Activated CD8-positive, alpha-beta memory T cell treated with anti-CD3 and anti-CD28 coated beads, Interleukin-2, amount 50 U/mL, for 24 hours (primary cell): ENCODE measurements around the gene KLK1.

Experiments used
- DNase-seq: peaks from one replicate; pipeline ENCODE4 v3.0.0-alpha.2; 2020; ENCODE audit errors: extremely low read depth

Gene KLK1

DNA sequence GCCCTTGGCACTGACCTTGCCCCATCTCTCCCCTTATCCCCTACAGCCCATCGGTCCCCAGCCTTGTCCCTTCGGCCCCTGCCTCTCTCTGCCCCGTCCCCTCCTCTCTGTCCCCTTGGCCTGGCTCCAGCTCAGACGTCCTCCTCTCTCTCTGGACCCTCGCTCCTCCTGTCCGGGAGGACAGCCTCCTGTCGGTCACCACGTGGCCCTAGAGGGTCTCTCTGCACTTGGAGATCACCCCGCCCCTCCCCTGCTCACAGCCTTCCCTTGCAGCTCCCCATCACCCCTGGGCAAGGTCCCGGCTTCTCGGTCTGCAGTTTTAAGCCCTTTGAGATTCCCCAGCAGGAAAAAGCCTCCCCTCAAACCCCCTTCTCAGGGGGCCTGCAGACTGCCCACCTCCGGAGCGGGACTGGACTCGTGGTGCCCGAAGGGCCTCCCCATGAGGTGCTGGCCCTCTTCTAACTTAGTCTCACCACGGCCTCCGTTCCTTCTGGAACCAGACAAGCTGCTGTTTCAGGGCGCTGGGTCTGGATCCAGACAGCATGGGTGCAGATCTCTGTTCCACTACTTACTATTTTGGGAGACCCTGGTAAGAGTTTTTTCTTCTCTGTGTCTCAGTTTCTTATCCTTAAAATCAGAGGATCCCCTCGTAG lies 13.1 kb upstream of the KLK1 start:
- no peak for DNase-seq

DNA sequence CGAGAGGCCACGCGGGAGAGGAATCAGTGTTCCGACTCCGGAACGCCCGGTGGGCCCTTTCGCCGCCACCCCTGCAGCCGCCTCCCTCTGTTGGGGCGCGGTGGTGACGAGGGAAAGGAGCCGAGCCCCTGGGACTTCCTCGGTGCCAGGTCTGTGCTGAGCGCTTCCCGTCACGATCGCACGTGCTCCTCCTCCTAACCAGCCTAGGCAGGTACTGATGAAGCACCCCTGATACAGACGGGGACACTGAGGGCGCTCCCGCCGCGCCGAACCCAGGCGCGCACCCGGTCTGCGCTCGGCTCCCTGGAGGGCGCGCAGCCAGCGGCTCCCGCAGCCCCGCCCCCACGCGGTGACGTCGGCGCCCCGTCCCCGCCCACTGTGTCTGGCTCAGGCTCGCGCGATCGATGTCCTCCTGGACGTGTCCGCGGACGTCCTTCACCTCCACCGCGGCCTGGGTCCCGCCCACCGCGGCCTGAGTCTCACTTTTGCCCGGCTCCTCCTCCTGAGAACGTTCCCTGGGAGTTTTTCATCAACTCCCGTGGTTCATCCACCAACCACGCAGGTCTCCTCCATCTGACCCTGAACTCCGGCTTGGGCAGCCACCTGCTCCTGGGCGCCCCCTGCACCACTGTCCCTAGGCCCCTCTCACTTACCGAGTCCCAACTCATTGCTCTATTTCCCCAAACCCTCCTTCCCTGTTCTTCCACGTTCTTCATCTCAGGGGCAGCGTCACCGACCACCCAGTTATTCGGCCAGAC lies 12.4 kb upstream of the KLK1 start:
- peak; percentile 26 for DNase-seq

DNA sequence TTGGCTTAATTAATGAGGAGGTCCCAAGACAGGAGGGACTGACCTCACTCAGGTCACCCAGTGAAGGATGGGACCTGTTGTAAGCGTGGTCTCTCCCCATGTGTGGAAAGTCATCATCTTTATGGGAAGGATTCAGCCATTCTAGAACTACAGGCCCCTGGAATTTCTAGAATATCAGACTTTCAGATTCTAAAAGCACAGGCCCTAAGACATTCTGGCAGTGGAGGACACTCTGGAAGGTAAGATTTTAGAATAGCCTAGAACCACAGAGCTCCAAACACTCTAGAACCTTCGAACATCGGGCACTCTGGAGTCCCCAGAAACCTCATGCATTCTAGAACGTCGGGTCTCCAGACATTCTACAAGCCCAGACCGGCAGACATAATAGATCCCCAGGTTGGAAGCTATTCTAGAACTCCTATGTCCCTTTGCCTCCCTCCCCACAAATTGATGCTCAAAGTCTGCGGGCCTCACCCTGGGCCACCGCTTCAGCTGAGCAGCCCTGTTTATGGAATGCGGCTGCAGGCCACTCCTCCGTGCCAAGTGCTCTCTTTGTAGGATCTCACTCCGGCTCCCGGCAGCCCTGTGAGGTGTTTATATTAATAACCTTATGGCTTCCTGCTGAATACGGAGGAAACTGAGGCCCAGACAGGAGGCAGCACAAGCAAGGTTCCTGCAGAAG lies 11.7 kb upstream of the KLK1 start:
- no peak for DNase-seq

DNA sequence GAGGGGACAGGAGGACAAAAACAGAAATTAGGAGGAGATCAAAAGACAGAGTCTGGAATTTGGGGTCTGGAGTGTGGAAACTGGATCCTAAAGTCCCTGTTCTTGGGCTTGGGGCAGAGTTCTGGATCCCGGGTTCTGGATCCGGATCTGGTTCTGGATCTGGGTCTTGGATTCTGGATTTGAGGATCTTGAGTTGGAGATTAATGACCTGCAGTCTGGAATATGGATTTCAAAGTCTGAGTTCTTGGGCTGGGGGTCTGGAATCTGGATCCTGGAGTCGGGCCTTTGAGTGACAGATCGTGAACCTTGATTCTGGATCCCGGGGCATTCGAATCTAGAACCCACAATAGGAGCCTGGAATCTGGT lies 10.2 kb upstream of the KLK1 start:
- no peak for DNase-seq

DNA sequence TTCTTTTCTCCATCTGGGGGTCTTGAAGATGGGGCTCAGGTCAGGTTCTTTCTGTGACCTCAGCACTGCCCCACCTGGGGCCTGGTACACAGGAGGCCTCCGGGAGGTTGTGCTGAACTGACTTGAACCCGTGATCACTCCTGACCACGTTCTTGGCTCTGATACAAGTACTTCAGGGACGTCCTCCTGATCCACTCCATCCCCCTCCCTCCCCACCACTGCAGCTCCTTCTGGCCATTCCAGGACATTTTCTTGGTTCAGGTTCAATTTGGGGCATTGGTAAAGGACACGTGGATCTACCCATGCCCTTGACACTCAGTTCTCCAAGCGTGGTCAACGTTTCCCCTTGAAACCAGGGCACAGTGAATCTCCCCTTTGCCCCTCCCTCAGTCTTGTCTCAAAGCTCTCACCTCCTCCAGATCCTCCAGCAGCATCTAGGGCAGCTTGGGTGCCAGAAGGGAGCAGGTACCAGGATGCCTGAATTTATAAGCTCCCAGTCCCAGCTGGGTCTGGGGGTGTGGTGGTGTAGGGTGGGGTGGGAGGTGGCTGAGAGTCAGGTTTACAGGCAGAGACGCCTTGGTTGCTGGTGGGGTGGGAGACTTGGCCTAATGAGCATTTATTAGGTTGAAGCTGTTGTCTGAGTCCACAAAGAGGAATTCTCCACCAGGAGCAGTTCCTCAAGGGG lies 9.7 kb upstream of the KLK1 start, which contains the start of gene KLK15:
Gene KLK15, minus strand, starts transcription at position 458 of the 685 bp plus-strand sequence. CDS start 2,082 bp downstream, outside the sequence.
- DNase-seq = no peak

DNA sequence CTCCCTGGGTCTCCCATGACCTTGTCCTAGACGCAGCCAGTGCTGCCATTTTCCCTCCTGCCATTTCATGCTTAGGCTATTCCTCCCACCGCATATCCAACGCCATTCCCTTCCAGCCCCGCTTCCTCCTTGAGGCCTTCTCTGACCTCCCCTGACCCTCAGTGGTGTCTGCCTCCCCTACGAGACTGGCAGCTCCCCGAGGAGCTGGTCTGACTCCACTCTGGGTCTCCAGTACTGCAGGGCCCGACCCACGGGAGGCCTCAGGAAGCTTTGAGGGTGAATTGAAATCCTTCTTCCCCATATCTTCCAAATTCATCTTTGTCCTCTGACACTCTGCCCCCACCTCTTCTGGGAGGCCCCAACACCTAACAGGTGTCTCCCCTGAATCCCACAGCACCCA lies 9.1 kb upstream of the KLK1 start:
- no peak for DNase-seq

DNA sequence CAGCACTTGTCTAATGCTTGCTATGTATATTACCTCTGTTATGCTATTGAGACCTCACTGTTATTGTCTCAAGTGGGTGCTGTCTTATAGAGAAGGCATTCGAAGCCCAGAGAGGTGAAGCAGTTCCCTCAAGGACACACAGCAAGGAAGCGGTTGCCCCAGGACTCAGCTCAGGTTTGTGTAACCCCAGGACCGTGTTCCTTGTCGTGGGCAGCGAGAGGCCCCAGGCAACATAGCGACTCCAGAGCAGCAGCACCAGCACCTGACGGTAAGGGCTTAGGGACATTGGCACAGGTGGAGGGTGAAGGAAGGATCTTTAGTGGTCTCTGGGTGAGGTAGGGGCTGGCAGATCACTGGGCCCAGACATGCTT lies 7.4 kb upstream of the KLK1 start:
- DNase-seq = no peak

DNA sequence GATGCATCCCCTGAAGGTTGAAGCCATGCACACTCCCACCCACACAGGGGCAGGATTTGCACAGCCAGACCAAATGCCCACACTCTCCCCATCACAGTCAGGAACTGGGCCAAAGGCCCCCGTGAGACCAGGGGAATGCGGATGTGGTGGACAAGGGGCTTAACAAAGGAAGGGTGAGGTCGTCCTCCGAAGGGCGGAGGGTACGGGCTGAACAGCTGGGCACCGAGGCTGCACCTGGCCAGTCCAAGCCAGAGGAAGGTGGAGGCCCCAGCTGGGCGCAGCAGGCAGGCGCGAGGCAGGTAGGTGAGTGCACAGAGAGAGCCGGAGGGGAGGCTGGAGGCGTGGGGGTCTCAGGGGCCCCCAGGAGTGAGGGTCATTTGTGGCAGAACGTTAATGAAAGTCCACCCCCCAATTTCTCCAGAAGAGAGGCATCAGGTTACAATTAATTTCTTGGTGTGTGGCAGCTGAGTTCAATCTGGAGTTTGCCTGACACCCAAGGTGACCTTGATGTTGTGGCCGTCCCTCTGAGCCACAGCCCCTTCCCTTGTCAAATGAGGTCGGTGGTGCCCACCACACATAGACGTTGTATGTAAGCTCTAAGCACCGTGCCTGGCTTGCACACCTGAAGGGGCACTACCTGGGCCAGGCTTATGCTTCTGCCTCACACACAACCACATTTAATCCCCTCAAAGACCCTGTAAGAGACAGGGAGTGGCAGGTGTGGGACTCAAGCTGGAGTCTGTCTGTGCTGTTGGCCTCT lies 6.9 kb upstream of the KLK1 start:
- DNase-seq = no peak

DNA sequence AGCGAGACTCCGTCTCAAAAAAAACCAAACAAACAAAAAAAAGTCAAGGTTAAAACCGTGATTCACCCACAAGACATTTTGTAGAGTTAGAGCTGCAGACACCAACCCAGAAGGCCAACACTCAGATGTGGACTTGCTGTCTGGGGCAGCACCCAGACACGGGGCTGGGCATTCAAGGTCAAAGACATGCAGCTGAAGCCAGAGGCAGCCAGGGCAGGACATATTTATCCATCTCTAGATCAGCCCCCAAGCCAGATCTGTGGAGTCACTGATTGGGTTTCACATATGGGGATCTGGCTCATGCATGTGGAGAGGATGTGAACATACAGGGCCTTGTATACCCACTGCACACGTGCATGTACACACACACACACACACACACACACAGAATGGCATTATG lies 6.2 kb upstream of the KLK1 start:
- no peak for DNase-seq

DNA sequence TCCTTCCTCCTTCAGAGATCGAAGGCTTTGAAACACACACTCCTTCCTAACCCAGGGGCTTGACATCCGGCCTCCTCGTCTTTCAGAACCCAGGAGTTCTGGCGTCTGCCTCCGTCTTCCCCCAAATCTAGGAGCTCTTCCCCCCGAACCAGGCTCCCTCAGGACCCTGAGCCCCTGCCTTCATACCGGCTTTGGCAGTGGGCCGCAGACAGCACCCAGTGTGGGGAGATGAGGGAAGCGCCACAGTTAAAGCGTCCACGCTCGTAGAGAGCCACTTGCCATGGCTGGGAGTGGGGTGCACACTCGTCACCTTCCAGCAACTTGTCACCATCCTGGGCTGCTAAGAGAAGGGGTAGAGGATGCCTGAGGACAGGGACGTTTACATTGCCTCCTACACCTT lies 3.9 kb upstream of the KLK1 start:
- DNase-seq = no peak

DNA sequence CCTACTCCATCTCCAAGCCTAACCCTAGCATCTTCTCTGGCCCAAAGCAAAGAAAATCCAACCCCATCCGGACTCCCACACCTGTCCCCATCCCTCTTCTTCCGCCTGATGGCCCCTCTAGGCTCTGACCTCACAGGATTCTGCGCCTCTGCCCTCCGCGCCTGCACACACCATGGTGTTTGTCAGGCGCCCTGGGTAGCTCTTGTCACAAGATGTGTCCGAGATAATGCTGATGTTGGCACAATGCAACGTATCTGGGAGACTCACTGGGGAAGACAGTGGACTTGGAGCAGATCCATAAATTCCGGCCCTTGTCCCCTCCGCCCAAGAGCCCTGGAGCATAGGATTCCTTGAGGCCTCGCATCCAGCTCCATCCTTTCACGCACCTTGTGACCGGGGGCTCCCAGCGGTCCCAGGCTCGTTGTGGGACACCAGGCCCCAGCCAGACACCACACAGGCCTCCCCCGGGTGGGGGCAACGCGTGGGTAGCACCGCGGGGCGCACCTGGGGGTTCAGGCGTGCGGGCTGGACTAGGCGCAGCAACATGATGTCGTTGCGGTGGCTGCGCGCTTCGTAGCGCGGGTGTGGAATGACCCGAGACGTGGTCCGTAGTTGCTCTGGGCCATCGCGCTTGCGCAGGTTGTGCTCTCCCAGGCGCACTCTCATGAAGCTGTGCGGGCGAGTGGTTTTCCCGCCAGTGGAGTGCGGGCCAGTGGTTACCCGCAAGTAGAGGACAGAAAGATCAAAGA lies 3.1 kb upstream of the KLK1 start:
- no peak for DNase-seq

DNA sequence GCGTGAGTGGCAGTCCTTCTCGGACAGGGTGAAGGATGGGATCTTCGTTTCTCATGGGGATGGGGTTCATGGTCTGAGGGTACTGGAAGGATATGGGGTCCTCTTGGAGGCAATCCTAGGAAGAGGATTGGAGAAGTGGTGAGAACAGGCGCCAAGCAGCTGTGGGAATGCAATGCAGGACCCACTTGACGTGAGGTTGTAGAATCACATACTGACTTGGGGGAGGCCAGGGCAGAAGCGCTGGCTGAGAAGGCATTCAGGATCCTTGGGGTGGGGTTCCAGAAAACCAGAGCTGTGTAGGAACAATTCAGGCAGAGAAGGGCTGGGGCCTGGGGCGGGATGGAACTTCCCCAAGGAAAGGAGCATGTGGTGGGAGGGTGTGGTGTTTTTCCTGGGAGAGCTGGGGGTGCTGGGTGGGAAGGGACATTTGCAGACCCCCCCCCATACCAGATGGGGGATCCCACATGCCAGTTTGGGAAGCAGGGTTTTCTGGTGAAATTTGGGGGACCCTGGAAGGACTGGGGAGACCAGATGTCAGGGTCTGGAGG lies 852 bp downstream of the KLK1 start:
- no peak for DNase-seq

DNA sequence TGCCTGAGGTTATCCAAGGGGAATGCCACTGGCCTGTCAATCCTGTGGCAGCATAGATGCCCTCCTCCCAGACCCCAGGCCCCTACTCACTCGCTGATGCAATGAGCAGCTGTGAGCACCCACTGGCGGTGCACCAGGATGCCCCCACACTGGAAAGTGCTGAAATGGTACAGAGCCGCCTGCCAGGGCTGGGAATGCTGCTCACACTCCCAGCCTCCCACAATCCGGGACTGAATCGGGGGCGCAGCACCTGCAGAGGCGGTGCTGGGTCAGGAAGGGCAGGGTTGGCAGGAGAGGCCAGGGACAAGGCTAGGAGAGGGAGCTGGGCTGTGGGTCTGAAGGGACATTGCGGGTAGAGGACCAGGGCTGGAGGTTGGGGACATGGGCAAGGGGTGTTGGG lies 2.0 kb downstream of the KLK1 start:
- no peak for DNase-seq

DNA sequence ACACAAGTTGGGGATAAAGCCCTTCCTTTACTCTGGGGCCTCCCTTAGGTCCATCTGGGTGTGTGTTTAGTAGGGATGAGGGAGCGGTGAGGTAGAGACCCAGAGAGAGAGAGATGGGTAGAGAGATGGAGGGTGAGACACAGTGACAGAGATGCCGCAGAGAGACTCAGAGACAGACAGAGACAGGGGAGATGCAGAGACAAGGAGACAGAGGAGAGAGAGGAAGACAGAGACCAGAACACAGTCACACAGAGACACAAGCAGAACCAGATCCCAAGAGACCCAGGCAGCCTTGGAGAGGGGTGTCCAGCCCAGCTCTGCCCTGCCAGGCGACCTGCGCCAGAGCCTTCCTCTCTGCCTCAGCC lies 2.4 kb downstream of the KLK1 start:
- no peak for DNase-seq

DNA sequence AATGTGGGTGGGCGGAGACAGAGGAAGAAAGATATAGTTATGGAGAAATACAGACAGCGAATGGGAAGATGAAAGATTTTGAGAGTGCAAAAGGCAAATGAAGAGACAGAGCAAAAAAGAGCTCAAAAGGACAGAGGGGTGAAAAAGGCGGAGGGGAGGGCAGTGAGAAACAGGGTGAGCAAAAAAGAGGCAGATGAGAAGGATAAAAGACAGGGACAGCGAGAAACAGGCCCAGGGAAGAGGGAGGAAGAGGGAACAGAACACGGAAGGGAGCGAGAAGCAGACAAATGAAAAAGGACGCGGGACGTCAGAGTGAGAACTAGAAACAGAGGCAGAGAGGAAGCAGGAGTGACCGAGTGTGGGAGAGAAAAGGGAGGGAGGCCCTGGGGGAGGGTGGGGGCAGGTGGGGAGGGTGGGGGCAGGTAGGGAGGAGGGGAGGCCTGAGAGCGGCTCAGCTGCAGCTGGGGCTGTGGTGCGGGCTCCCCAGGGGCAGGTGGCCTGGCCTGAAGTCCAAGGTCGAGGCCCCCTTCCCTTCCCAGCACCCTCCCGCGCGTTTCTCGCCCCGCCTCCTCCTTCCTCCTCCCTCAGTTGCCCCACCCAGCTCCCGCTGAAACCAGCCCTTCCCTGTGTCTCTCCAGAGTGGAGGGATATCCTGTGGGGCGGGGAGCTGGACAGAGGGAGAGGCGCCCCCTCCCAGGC lies 2.9 kb downstream of the KLK1 start:
- DNase-seq = no peak

DNA sequence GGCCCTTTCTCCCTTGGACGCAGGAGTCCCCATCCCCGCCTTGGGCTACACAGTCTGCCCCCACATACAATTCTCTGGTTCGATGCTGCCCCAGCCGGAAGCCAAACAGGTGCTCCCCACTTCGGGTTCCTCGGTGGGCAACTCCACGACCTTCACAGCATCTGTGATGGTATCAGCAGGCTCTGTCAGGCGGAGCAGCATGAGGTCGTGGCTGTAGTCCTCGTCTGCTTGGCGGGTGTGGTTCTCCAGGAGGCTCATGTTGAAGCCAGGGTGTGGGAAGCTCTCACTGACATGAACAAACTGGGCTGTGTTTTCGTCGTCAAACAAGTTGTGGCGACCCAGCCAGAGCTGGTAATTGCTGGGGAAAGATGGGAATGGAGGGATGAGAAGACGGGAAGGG lies 3.5 kb downstream of the KLK1 start:
- DNase-seq = no peak

DNA sequence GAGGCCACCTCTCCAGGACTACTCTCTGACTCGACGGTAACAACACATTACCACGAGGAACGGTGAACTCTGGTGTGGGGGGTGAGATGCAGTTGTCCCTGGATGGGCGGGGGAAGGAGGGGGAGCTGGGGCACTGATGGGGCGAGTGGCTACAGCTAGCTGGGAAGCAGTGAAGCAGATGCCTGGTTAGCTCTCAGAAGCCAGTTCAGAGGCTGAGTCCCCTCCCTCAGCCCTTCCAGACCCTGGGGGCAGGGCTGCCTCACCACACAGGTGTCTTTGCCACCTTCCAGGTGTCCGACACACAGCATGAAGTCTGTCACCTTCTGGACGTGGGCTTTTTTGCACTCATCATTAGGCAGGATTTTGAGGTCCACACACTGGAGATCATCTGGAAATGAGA lies 4.0 kb downstream of the KLK1 start:
- no peak for DNase-seq

DNA sequence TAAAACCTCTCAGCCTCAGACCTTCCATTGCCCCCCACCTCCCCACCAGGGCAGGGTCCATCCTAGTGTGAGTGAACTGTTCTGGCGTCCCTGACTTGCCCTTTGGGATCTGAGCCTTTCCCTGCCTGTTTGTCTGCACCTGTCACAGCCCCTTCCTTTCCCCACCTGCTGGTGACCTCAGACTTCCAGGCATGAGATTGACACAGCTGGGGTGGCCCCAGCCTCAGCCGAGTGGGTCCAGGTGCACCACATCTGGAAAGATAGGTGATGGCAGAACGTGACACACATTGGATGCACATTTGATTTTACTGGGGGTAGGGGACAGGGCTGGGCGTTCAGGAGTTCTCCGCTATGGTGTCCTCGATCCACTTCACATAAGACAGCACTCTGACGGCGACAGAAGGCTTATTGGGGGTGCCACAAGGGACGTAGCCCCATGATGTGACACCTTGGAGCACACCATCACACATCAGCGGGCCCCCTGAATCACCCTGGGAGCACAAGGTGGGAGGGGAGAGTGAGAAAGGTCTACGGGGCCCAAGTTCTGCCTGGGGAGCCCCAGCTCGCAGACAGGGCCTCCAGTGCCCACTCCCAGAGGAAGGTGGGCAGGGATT lies 4.6 kb downstream of the KLK1 start:
- no peak for DNase-seq

DNA sequence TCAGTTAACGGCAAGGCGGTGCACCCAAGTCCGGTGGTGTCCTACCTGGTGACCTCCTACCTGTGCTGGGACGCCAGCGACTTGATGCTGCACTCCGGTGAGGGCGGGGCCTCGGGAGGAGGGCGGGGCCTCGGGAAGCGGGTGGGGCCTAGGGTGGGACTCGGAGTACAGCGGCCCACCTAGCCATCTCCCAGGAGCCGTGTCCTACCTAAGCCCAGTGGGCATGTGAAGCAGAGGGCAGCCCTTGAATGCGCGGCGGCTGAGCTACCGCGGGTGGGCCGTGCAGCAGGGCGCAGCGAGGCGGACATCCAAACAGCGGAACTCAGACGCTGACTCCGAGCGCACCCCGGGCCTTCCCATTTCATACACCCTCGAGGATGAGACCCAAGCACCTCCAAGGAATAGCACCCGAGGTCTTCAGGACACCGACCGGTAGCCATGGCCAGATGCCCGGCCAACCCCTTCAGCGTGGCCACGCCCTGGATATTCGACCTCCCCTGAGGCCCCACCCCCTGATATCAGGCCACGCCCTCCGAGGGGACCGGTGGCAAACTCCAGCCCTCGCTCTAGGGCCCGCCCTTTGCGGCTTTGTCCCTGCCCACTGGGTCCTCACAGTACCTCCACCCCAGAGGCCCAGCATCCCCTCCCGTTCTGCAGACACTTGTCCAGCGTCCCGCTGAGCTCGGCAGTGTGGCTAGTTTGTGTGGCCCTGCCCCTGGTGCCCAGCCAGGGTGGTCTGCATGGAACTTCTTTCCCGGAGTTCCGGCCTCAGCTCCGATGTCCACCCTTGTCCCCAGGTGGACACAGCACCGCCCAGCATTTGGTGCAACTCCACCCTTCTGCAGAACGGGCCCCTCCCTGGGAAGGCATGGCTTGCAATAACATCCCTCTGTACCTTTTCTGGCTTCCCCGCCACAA lies 5.4 kb downstream of the KLK1 start:
- no peak for DNase-seq
